ENCODE measurements around the gene NUP98.

DNA sequence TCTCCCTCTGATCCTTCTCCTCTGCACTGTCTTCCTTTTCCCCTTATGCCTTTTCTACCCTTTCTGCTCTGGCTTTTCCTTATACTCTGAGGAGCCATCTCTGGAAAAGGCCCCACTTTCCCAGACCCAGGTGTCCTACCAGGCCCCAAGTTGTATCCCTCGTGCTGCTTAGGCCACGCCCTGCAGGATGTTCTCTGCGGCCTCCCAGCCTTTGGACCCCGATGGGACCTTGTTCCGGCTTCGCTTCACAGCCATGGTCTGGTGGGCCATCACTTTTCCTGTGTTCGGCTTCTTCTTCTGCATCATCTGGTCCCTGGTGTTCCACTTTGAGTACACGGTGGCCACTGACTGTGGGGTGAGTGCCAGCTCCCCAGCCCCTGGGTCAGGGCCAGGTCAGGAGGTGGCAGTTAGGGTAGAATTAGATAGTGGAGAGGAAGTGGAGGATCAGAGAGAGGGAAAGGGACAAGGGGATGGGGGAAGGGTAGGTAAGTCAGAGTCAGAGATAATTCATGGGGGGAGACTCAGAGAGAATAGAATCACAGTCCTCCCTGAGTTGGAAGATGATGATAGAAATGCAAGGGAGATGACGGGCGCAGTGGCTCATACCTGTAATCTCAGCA lies 19.9 kb upstream of the NUP98 start:
- no peak for TF ChIP-seq POLR2AphosphoS5 (IDR thresholded peaks at IDR 0.05; ENCODE audit: low read depth, low read length)
- TF ChIP-seq POLR2A (IDR thresholded peaks at IDR 0.05; ENCODE audit: low read depth, low read length), result no peak

Data from GM12891 (cell line).